CD4-positive, alpha-beta T cell treated with Interferon gamma for 1 hour (primary cell): ENCODE results near the gene SNX27.

ENCODE experiments used
- DNase-seq: peaks from one replicate; pipeline ENCODE4 v3.0.0-alpha.2; 2020

The SNX27 gene

DNA sequence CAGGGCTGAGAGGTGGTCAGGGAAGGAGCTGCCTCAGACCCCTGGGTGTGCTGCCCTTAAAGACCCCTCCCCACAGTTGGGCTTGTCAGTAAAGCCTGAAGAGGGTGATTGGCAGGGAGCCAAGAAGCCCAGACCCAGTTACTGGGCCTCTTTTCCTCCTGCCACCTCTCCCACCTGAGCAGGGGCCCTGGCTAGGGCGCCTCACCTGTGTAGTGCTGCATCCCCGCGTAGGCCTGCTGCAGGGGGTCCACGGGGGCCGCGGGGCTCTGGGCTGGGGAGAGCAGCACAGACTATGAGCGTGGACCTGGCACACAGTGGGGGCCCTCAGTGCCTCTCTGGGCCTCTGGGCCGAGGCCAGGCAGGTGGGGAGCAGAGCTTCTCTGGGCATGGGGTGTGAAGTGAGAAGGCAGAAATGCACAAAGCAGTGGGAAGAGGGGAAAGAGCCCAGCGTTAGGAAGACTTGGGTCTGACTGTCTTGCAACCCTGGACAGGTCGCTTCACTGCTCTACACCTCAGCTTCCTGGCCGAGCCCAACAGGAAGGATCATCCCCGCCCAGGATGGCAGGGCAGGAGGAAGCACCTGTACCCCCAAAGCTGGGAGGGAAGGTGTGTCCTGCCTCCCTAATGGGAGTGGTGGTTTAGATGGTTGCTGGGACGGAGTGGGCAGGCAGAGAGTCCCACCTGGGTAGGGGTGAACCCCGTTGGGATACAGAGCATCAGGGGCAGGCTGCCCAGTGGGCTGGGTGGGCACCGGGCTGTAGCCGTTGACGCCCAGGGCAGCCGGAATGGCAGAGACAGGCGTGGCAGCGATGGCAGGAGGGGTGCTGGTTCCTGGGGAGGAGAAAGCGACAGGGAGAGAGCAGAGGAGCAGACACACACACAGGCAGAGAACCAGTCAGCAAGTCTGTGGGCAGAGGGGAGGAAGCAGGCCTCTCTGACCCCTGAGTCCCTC lies 94.9 kb downstream of the SNX27 start:
- no peak for DNase-seq

DNA sequence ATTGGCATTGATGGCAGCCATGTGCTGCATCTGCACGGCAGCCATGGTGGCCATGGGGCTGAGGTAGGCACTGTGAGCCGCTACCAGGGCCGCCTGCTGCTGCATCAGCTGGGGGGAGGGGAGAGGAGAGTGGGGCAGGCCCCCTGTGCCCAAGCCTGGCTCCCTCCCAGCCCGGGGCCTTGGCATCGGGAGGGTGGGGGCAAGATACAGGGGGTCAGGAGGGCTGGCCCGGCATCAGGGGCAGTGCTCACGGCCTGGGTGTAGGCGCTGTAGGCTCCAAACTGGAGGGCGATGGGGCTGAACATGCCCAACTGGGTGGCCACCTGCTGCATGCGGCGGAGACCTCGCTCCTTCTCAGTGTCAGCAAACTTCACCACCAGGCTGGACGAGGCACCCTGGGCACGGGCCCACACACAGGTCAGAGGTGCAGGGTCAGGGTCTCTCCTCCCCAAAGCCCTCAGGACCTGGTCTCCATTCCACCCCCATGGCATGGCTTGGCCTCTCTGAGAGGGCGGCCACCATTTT lies 95.8 kb downstream of the SNX27 start:
- DNase-seq, result no peak

DNA sequence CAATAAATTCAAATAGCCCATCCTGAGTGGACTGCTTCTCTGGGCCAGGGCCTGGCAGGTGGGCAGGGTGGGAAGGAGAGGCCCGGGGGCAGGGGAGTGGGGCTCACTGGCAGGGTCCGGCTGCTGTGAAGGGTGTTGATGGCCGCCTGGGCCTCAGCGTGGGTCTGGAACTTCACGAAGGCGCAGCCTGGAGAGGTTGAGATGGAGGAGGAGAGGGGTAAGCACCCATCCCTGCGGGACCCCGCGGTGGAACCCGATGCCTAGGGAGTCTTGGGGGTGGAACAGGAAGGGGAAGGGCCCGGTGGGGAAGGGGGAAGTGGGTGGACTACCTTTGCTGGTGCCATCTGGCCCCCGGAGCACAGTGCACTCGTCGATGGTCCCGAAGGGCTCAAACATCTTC lies 97.0 kb downstream of the SNX27 start:
- no peak for DNase-seq

DNA sequence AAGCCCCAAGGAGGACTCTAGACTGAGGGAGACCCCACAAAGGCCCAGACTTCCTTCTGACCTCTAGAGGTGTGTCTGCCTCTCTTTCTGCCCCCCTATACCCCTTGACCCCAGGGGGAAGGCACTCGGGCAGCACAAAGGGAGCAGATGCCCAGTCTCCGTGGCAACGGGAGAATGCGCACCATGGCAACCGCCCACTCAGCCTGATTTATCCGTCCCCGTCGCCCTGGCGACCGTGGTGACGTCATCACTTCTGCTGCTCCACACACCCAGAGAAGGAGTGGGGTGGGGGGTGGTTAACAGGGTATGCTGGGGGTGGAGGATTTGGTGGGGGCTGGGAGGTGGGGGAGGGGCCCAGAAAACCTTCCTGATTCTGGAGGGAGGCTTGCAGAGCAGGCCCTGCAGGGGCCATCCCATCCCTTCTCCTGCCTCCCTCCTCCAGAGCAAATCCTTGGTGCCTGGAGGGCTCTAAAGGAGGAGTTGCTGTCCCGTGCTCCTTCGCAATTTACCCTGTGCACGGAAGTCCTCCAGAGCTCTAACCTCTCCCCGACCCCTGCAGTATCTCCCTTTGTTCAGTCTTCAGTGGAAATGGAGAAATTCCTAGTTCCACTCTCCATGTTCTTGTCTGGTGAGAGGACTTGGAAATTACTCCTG lies 98.5 kb downstream of the SNX27 start:
- peak; percentile 27 for DNase-seq

DNA sequence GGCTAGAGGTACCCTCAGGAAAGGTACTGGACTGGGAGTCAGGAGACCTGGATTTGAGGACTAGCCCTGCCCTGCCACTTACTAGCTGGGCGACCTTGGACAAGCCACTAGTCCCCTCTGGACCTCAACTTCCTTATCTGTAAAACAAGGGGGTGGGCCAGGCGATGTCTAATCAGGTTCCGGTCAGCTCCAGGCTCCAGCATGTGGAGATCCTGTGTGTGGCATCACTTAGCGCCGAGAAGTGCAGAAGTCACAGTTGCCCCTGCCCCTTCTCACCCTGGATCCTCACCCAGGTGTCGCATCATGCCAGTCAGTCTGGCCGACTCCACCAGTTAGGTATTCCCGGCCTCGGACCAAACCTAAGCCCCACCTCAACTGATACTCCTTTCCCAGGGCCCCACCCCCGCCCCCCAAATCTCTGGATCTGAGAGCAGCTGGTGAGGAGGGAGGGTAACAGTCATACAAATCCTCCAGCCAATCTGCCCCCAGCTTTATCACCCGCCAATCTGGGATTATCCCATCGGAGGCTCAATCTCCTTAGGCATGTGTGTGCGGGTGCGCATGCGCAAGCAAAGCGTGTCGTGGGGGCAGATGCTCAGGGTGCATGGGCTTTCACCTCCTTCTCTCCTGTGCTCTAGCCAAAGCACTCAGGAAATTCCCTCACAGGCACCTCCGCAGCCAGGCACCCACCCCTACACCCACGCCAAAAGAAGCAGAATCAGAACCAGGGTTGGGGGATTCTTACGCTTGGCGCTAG lies 99.4 kb downstream of the SNX27 start:
- DNase-seq, result no peak

DNA sequence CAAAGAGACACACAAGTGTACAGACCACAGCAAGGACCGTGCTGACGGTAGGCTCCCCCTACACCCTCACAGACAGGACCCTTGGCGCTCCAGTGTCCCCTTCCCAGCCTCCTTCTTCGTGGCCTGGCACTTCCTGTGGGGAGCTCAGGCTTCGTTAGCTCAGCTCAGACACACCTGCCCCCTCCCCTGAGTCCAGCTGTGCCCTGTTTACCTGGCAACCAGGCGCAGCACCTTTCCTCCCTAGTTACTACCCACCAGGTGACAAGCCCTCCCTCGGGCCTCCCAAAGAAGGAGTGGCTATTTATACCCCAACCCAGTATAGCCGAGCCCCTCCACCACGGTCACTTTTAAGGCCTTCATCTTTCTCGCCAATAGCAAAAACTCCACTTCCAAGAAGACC lies 100.1 kb downstream of the SNX27 start:
- no peak for DNase-seq

DNA sequence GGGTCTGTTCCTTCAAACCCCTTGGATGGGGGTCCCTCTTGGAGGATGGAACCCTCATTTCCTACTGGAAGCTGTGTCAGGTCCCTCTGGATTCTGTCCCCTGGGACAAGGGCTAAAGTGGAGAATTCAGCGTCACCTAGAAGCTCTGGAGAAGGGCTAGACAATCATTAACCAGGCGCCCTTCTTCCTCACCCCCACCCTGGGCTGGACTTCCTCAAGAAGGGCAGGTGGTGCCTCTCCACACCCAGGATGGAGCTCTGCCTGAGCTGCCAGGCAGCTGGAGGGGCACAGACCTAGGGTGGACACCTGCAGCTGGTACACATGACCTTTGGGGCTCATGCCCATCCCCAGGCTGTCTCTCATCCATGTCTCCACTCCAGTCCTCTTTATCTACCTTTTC lies 101.2 kb downstream of the SNX27 start:
- no peak for DNase-seq

DNA sequence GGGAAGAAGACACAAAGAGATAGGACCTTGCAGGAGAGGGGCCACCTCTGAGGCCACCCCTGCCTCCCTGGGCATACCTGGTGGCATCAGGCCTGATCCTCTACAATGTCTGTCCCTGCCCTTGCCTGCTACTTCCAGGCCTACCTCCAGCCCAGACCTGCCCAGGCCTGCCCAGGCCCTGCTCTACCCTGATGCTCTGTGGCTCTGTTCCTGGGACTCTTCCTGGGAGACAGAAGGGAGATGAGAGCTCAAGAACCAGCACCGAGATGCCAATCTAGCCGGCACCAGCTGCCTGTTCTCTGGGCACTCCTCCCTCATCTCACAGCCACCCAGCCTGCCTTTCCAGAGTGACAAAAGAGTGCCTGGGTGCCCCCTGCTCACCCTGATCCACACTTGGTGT lies 102.0 kb downstream of the SNX27 start:
- DNase-seq, result no peak

DNA sequence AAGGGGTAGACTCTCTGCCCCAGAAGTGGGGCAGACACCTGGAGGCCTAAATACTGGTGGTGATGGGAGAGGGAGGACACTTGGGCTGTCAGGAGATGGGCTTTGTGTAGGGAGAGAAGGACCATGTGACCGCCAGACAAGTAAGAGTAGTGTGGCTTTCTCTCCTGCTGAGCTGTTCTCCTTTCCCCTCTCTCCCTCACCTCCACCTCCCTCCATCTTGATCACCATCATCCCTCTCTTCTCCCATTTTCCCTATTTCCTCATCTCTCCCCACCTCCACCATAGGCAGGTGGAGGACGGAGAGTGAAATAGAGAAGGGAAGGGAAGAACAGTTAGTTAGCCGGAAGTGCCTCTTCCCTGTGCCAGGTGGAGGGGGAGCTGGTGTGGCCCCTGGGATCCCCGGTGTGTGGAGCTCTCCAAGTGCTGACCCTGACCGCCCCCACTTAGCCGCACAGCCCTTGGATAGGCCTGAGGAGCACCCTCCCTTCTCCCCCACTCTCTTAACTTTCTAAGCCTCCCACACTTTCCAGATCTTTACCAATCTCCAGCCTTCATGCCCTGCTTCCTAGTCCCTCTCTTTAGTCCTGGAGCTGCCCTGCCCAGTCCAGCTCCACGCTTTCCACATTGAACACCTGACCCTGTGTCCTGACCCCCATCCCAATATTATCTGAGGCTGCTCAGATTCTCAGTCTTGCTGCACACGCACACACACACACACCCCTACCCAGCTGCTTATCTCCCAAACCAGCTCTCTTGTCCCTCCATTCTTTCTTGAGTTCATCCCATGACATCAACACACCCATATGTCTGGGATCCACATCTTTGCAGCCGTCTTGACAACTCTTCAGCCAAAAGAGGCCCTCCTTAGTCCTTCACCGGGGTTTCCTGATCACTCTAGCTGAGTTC lies 103.2 kb downstream of the SNX27 start:
- DNase-seq, result no peak

DNA sequence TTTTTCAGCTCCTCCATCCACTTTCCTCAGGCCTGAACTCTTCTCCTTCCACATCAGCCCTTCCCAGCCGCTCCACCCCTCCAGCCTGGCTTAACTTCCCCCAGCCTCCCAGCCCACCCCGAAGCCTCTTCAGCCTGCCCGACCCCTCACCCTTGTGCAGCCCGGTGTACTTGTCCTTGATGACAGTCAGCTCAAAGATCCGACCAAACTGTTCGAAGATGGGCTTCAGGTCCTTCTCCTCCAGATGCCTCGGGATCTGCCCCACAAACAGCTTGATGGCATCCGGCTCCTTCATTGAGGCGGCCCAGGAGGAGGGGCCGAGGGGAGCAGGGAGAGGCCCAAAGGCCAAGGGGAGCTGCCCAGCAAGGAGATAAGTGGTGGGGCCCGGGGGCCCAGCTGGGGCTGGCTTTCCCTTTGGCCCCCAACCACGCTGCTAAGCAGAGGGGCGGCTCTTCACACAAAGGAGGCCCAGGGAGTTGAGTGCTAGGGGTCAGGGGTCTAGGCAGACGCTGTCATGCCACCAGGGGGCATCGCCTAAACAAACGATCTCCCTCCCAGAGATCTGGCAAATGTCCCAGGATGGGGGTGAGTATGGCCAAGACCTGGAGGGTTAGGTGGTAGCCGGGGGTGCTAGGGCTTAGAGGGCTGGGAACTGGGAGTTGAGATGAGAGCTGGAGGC lies 104.0 kb downstream of the SNX27 start:
- no peak for DNase-seq

DNA sequence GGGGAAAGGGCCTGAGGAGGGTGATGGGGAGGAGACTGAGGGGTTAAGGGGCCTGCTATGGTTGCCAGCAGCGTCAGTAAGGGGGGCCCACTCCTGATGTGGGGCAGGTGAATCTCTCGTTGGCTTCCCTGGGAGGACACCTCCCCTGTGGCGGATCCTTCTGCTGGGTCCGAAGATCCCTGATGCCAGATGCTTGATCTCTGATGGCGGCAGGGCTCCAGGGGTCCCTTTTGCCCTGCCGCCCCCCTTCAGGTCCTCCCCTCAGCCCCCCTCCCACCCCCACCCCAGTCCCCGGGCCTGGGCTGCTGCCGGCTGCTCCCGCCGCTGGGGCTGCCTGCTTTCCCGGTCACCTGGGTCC lies 104.5 kb downstream of the SNX27 start:
- no peak for DNase-seq

DNA sequence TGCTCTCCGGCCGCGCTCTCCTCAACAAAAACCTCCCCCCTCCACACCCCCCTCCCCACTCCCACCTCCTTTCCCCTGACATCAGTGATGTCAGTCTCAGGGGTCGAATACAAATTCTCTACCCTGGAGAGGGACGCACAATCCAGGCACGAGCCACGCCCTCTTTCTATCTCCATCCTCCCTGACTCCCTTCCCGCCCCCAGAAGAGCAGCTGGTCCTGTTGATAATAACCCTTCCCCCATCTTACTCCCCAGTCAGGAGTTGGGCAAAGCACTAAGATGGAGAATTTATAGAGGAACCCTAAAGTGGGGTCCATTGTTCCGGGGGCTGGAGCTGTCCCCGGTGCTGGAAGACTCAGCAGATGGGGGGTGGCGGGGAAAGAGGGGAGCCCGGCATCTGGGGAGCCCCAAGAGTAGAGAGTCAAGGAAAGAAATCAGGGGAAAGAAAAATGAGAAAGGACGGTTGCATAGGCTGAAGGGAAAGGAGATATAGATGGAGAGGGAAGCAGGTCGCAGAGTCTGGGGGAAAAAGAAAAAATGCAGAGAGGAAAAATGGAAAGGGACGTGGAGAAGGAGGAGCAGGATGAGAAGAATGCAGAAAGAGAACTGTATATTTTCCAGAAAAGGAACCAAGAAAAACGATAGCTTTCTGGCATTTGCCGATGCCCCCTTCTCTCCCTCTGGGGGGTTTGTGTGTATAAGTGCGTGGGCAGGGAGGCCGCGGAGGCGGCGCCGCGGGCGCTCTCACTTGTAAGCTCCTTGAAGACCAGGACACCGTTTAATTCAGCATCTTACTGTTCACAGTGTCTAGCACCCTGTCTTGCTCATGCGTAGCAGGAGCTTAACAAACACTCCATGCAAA lies 105.2 kb downstream of the SNX27 start, which contains the start of gene CELF3:
TSS of gene CELF3 (minus strand) at position 33 of the 861 bp plus-strand sequence. CDS start 783 bp downstream, outside the sequence.
- DNase-seq, result no peak

DNA sequence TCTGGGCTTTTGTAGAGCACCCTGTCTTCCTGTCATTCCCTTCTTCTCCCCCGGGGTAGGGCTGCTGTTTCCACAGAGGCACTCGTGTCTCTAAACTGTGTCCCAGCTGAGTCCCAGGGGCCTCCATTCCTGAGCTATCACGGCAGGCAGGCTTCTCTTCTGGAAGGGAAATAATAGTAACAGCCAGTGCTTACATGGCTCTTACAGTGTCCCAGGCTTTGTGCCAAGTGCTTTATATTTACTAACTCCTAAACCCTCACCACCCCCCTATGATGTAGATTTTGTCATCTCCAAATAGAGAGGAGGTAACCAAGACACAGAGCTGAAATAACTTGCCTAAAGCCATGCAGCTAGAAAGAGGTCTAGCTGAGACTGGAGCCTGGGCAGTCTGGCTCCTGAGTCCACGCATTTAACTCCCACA lies 106.2 kb downstream of the SNX27 start:
- no peak for DNase-seq

DNA sequence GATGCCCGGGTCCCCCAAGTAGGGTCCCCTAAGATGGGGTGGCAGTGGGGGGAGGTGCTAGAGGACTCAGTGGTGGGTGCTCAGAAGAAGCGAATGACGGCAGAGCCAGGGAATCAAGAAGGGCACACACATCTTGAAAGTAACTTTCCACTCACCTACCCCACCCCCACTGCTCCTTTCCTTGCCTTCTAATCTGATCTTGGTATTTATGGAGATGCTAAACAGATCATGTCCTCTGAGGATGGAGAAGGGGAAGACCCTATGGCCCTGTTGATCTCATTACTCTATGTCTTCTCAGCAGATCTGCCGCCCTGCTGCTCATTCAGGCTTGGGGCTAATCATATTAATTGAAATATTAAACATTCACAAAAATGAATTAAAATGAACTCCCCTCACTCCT lies 106.8 kb downstream of the SNX27 start:
- no peak for DNase-seq

DNA sequence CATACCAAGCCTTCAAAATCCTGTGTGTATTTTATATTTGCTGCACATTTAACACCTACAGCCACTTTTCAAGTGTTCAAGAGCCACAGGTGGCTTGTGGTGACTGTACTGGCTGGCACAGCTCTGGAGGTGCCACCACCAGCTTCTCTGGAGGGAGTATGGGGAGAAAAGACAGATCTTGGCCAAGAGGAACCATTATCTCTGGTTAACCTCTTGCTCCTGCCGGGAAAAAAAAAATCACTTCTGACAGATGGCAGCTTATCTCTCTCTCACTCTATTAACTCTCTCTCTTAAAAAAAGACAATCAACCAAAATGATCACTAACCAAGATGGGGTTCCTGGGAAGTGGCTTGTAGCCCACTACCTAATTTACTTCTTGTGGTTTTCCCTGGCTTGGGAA lies 108.3 kb downstream of the SNX27 start:
- no peak for DNase-seq

DNA sequence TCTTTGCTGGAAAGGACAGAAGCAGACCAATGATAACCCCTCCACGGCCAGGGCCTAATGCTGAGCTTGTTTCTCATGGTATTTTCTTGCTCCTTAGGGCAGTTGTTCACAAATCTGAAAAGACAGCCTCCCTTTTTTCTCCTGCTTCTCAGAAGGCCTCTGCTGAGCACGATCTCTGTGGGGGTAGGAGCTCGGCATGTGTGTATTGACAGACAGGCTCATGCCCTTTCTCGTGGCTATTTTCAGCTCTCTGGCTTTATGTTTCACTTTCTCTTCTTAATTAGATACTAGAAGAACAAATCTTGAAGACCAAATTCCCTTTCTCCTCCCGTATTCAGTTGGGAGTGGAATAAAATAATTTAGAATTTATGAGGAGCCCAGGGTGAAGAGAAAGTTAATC lies 108.7 kb downstream of the SNX27 start:
- DNase-seq, result no peak

DNA sequence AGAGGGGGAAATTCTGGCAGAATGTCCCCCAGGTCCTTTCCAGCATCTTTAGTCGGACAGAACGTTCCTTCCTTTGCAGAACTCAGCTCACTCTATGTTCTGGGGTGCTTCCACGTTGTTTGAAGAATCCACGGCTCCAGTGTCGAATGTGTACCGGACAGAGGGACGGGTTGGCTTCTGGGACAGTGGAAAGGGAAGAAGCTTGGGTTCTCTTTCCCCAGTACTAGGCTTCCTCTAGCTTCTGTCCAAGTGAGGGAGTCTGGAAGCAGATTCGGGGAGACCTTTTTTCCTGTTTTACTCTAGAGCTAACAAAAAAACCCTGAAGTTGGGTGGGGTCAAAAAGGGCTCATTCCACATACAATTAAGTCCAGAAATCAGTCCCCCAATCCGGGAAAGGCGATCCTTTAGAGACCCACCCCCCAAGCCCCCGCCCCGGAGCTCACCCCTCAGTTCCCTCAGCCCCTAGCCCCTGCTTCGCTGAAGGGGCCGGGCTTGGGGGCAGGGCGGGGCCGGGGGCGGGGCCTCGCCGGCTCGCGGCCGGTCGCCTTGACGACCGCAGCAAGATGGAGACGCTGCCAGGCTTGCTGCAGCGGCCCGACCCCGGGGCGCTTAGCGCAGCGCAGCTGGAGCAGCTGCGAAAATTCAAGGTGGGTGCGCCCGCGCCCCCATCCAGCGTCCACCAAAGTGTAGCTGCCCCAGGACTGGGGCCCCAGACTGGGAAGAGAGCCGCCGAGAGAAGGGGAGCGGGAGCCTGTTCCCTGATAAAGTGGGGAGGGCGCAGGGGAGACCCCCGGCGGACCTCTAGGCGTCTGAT lies 109.3 kb downstream of the SNX27 start, which contains the start of gene RIIAD1:
TSS of gene RIIAD1 (plus strand) at position 549 of the 814 bp plus-strand sequence. CDS start at position 564, 15 bp downstream.
- peak; percentile 49 for DNase-seq

DNA sequence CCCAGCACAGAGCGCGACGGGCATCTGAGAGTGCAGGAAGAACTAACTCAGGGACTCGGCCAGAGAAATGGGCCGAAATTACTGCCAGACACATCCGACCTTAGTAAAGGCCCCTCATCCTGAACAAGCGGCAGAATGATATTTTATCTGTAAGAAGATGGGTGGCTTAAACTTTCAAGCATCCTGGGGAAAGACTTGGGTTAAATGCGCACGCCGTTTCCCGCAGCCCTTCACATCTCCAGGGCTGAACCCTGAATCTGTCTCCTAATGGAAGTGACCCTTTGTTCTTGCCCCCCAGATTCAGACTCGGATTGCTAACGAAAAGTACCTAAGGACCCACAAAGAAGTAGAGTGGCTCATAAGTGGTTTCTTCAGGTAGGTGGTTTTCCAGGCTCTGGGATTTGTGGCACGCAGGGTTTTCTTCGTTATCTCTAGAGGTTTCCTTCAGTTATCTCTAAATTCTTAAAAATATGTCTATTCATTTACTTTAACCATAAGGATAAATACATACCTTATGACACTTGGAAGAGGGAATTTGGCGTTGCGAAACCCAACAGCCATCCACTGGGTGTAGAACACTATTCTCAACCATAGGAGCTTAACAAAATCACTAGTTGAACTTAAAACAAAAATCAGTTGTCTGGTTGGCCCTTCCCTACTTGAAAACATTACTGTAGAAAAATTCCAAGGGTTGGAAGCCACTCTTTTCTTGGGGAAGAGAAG lies 110.1 kb downstream of the SNX27 start:
- DNase-seq, result no peak
